H9 (cell line): Measurements from ENCODE around the gene CABLES2. TPM values are rescaled to one million over a fixed set of nuclear protein-coding genes. Genes with fewer than 3 reads are reported as not detected.

Source experiments
- DNase-seq: peaks from one replicate; pipeline ENCODE4 v3.0.0-alpha.2; 2017
- H2AFZ ChIP-seq: one replicate; pipeline ENCODE4 v1.6.1; 2013; ENCODE audit warnings: mild to moderate bottlenecking, low read length, control low read depth, moderate library complexity
- H2AK5ac ChIP-seq: 2 replicates; pipeline ENCODE4 v1.6.1; 2013; ENCODE audit warnings: low read length, control low read depth, mixed read lengths; ENCODE audit not compliant: insufficient read length
- H2BK120ac ChIP-seq: one replicate; pipeline ENCODE4 v1.6.1; 2013; ENCODE audit warnings: low read depth, mild to moderate bottlenecking, low read length, control low read depth, inconsistent platforms; ENCODE audit not compliant: poor library complexity, severe bottlenecking
- H2BK12ac ChIP-seq: 2 replicates; pipeline ENCODE4 v1.6.1; 2013; ENCODE audit warnings: low read length, control low read depth, mixed read lengths, low read depth; ENCODE audit not compliant: insufficient read length
- H2BK15ac ChIP-seq: 2 replicates; pipeline ENCODE4 v1.6.1; 2013; ENCODE audit warnings: low read depth, low read length, control low read depth
- H2BK20ac ChIP-seq: one replicate; pipeline ENCODE4 v1.6.1; 2013; ENCODE audit warnings: low read depth, mild to moderate bottlenecking, low read length, control low read depth, inconsistent platforms; ENCODE audit not compliant: poor library complexity, severe bottlenecking
- H2BK5ac ChIP-seq: 2 replicates; pipeline ENCODE4 v1.6.1; 2013; ENCODE audit warnings: low read length, control low read depth, mixed read lengths; ENCODE audit not compliant: insufficient read length
- H3K14ac ChIP-seq: 2 replicates; pipeline ENCODE4 v1.6.1; 2013; ENCODE audit warnings: low read length, control low read depth; ENCODE audit not compliant: insufficient read depth
- H3K18ac ChIP-seq: 2 replicates; pipeline ENCODE4 v1.6.1; 2013; ENCODE audit warnings: low read depth, mild to moderate bottlenecking, mixed read lengths, low read length, control low read depth; ENCODE audit not compliant: insufficient read length
- H3K23ac ChIP-seq: 2 replicates; pipeline ENCODE4 v1.6.1; 2013; ENCODE audit warnings: low read length, control low read depth, mixed read lengths, low read depth; ENCODE audit not compliant: insufficient read length
- H3K23me2 ChIP-seq: 2 replicates; pipeline ENCODE4 v1.6.1; 2013; ENCODE audit warnings: low read depth, mild to moderate bottlenecking, mixed read lengths, low read length, control low read depth; ENCODE audit not compliant: insufficient read length, poor library complexity, severe bottlenecking
- H3K27ac ChIP-seq: 2 replicates; pipeline ENCODE4 v1.5.1; 2013; ENCODE audit warnings: low read length, control low read depth, mixed read lengths, low read depth; ENCODE audit not compliant: insufficient read length
- H3K27me3 ChIP-seq: 2 replicates; pipeline ENCODE4 v1.6.1; 2013; ENCODE audit warnings: low read length, control low read depth, inconsistent platforms; ENCODE audit not compliant: insufficient read depth
- H3K4ac ChIP-seq: 2 replicates; pipeline ENCODE4 v1.6.1; 2013; ENCODE audit warnings: low read depth, mild to moderate bottlenecking, control low read depth, inconsistent platforms, low read length, moderate library complexity
- H3K4me1 ChIP-seq: 2 replicates; pipeline ENCODE4 v1.6.1; 2013; ENCODE audit warnings: low read length, control low read depth, inconsistent platforms; ENCODE audit not compliant: insufficient read depth
- H3K4me2 ChIP-seq: 2 replicates; pipeline ENCODE4 v1.6.1; 2013; ENCODE audit warnings: low read length, control low read depth, mixed read lengths; ENCODE audit not compliant: insufficient read length, insufficient read depth
- H3K56ac ChIP-seq: 2 replicates; pipeline ENCODE4 v1.6.1; 2013; ENCODE audit warnings: low read depth, mild to moderate bottlenecking, mixed read lengths, low read length, control low read depth; ENCODE audit not compliant: insufficient read length
- H3K79me1 ChIP-seq: 2 replicates; pipeline ENCODE4 v1.6.1; 2013; ENCODE audit warnings: low read depth, mild to moderate bottlenecking, moderate library complexity, low read length, control low read depth, inconsistent platforms; ENCODE audit not compliant: insufficient read depth, poor library complexity, severe bottlenecking
- H3K79me2 ChIP-seq: 2 replicates; pipeline ENCODE4 v1.6.1; 2013; ENCODE audit warnings: low read length, control low read depth, inconsistent platforms; ENCODE audit not compliant: insufficient read depth
- H3K9ac ChIP-seq: 2 replicates; pipeline ENCODE4 v1.6.1; 2013; ENCODE audit warnings: low read length, control low read depth, mixed read lengths; ENCODE audit not compliant: insufficient read length; ENCODE audit errors: extremely low read depth
- H3K9me3 ChIP-seq: one replicate; pipeline ENCODE4 v1.6.1; 2013; ENCODE audit warnings: low read depth, low read length, inconsistent platforms; ENCODE audit not compliant: control insufficient read depth
- H3T11ph ChIP-seq: one replicate; pipeline ENCODE4 v1.6.1; 2013; ENCODE audit warnings: mild to moderate bottlenecking, low read length, control low read depth, inconsistent platforms
- H4K20me1 ChIP-seq: one replicate; pipeline ENCODE4 v1.6.1; 2013; ENCODE audit not compliant: control insufficient read depth, insufficient read length, insufficient read depth
- H4K5ac ChIP-seq: 2 replicates; pipeline ENCODE4 v1.6.1; 2013; ENCODE audit warnings: low read depth, mild to moderate bottlenecking, mixed read lengths, low read length, control low read depth; ENCODE audit not compliant: insufficient read length
- H4K8ac ChIP-seq: replicated peaks from 2 replicates; pipeline ENCODE4 v1.6.1; 2013; ENCODE audit warnings: low read length, control low read depth, mixed read lengths, low read depth; ENCODE audit not compliant: insufficient read length
- H4K91ac ChIP-seq: 2 replicates; pipeline ENCODE4 v1.6.1; 2013; ENCODE audit warnings: low read depth, mild to moderate bottlenecking, moderate library complexity, mixed read lengths, low read length, control low read depth; ENCODE audit not compliant: insufficient read length
- H3K27ac Mint-ChIP-seq, 3 experiments: 2 replicates in 2 of 3; 3 replicates in 1 of 3; pipeline ENCODE4 v1.8.0; 2020 to 2021; ENCODE audit warnings: mixed read lengths in 3 of 3, mild to moderate bottlenecking in 1 of 3, moderate library complexity in 1 of 3
- H3K27me3 Mint-ChIP-seq: 2 replicates; pipeline ENCODE4 v1.8.0; 2021; ENCODE audit warnings: low read depth, mild to moderate bottlenecking, moderate library complexity, mixed read lengths
- H3K36me3 Mint-ChIP-seq, 3 experiments: 2 replicates in 2 of 3; 3 replicates in 1 of 3; pipeline ENCODE4 v1.8.0; 2020 to 2021; ENCODE audit warnings: low read depth in 3 of 3, mixed read lengths in 3 of 3; ENCODE audit not compliant: insufficient read depth in 1 of 3
- H3K4me1 Mint-ChIP-seq, 2 experiments: 2 replicates each; pipeline ENCODE4 v1.8.0; 2020; ENCODE audit warnings: mixed read lengths in 2 of 2
- H3K4me3 Mint-ChIP-seq, 2 experiments: 2 replicates in 1 of 2; 3 replicates in 1 of 2; pipeline ENCODE4 v1.8.0; 2020 to 2021; ENCODE audit warnings: mild to moderate bottlenecking in 2 of 2, mixed read lengths in 2 of 2, moderate library complexity in 1 of 2
- H3K9me3 Mint-ChIP-seq, 2 experiments: 2 replicates in 1 of 2; 3 replicates in 1 of 2; pipeline ENCODE4 v1.8.0; 2020; ENCODE audit warnings: mild to moderate bottlenecking in 2 of 2, mixed read lengths in 2 of 2, moderate library complexity in 1 of 2
- CTCF ChIP-seq: fragments of 200-600 bp; sonication (generic); conservative IDR thresholded peaks from 3 replicates; pipeline ENCODE4 v1.8.0; 2021; ENCODE audit warnings: antibody characterized with exemption, mild to moderate bottlenecking
- WGBS: extraction: QIAGEN DNeasy Blood & Tissue Kit; methylation state at CpG from one replicate; pipeline ENCODE4 v1.1.7; 2013; ENCODE audit warnings: missing lambda C conversion rate, low lambda C conversion rate, mixed read lengths; ENCODE audit not compliant: insufficient read length; ENCODE audit errors: extremely low coverage; 5-methylcytosine and 5-hydroxymethylcytosine counted together
- total RNA-seq: library from RNA; stranded (reverse); gene quantifications from 2 replicates; pipeline ENCODE4 v1.2.1, GENCODE V29; 2021

CABLES2 gene
- total RNA-seq, 1 experiment from 2014 or later = 10.8 TPM

GRCh38 chr20:62342910-62343309 is 64.2 kb downstream of the CABLES2 start:
- Histone ChIP-seq H4K8ac (no peak overlapping the region), H3K79me2 (no peaks in the 10 kb centered on the region), H3K9ac (no peak overlapping the region), H4K20me1 (no peaks in the 10 kb centered on the region), H2BK20ac (no peak overlapping the region), H2AK5ac (no peak overlapping the region), H3K9me3 (no peaks in the 10 kb centered on the region), H2BK120ac (no peak overlapping the region), H3K14ac (no peak overlapping the region), H3T11ph (no peak overlapping the region), H3K4ac (no peak overlapping the region), H3K23ac (no peak overlapping the region), H2BK5ac (no peak overlapping the region), H4K91ac (no peak overlapping the region), H2BK15ac (no peak overlapping the region), H4K5ac (no peak overlapping the region), H3K23me2 (no peaks in the 10 kb centered on the region), H3K27me3 (no peaks in the 10 kb centered on the region), H3K4me2 (no peak overlapping the region), H2BK12ac (no peak overlapping the region), H3K18ac (no peak overlapping the region), H3K79me1 (no peaks in the 10 kb centered on the region), H3K27ac (no peak overlapping the region), H3K56ac (no peak overlapping the region), H2AFZ (no peak overlapping the region), H3K4me1 (no peaks in the 10 kb centered on the region)
- WGBS = no CpG with 5 or more reads among the region's 10 CpGs
- H3K36me3 Mint-ChIP-seq = peaks cover 22 to 84% (median 75%) of the 10 kb centered on the region in 3 experiments
- no peak for DNase-seq
- no peaks in the 10 kb centered on the region for H3K27me3 Mint-ChIP-seq
- no peak for TF ChIP-seq CTCF
- H3K4me1 Mint-ChIP-seq = no peaks in the 10 kb centered on the region
- no peak overlapping the region for H3K4me3 Mint-ChIP-seq
- peak overlapping the region in 2 of 3 experiments; percentile 3 to 5; a peak in 2 of 7 replicates for H3K27ac Mint-ChIP-seq
- H3K9me3 Mint-ChIP-seq = no peaks in the 10 kb centered on the region
